ENCODE measurements around the gene PDRG1.
A peak's percentile ranks its signal among the peaks of the same experiment; 100 is the strongest.
"Not testable (repeated sequence)": the region's sequence is repeated elsewhere in the genome, so short reads cannot be mapped to it uniquely, and the experiment has no call there.

Gene PDRG1

GRCh38 chr20:31929631-31930030, 22.2 kb downstream of the PDRG1 start:
- not testable (repeated sequence) for FAIRE-seq; DNase-seq (ENCODE audit: insufficient read length, low spot score)

GRCh38 chr20:31927627-31928159, 24.2 kb downstream of the PDRG1 start:
- DNase-seq (ENCODE audit: insufficient read length, low spot score) = no peak
- no peak for FAIRE-seq

- FAIRE-seq (no peak), DNase-seq (ENCODE audit: insufficient read length, low spot score) (no peak)
Observed at GRCh38 chr20:31926493-31926892, 25.4 kb downstream of the PDRG1 start.

- FAIRE-seq (no peak), DNase-seq (ENCODE audit: insufficient read length, low spot score) (no peak)
Observed at GRCh38 chr20:31925631-31926030, 26.2 kb downstream of the PDRG1 start.

- FAIRE-seq = no peak
Observed at GRCh38 chr20:31924561-31924960, 27.3 kb downstream of the PDRG1 start.

GRCh38 chr20:31923388-31924331, 28.2 kb downstream of the PDRG1 start:
- FAIRE-seq (no peak), DNase-seq (ENCODE audit: insufficient read length, low spot score) (peak; percentile 17)

More at GRCh38 chr20:31924561-31924960, 27.3 kb downstream of the PDRG1 start:
- DNase-seq (ENCODE audit: insufficient read length, low spot score) = no peak

GRCh38 chr20:31922588-31922987, 29.3 kb downstream of the PDRG1 start:
- FAIRE-seq = no peak
- DNase-seq (ENCODE audit: insufficient read length, low spot score) = no peak

- FAIRE-seq = no peak
- DNase-seq (ENCODE audit: insufficient read length, low spot score) = no peak
Observed at GRCh38 chr20:31922181-31922580, 29.7 kb downstream of the PDRG1 start.

- FAIRE-seq; DNase-seq (ENCODE audit: insufficient read length, low spot score): not testable (repeated sequence)
Observed at GRCh38 chr20:31921480-31921879, 30.4 kb downstream of the PDRG1 start.

- DNase-seq (ENCODE audit: insufficient read length, low spot score) (no peak), FAIRE-seq (no peak)
Observed at GRCh38 chr20:31920275-31920855, 31.5 kb downstream of the PDRG1 start.

GRCh38 chr20:31919410-31920155, 32.3 kb downstream of the PDRG1 start:
- DNase-seq (ENCODE audit: insufficient read length, low spot score) (no peak), FAIRE-seq (no peak)

- DNase-seq (ENCODE audit: insufficient read length, low spot score) (no peak), FAIRE-seq (no peak)
Observed at GRCh38 chr20:31918466-31919105, 33.3 kb downstream of the PDRG1 start.

- not testable (repeated sequence) for FAIRE-seq; DNase-seq (ENCODE audit: insufficient read length, low spot score)
Observed at GRCh38 chr20:31917962-31918412, 33.9 kb downstream of the PDRG1 start.

GRCh38 chr20:31916708-31917107, 35.1 kb downstream of the PDRG1 start:
- FAIRE-seq (no peak), DNase-seq (ENCODE audit: insufficient read length, low spot score) (no peak)

GRCh38 chr20:31915491-31916280, 36.2 kb downstream of the PDRG1 start:
- FAIRE-seq = no peak
- no peak for DNase-seq (ENCODE audit: insufficient read length, low spot score)

GRCh38 chr20:31914170-31914569, 37.7 kb downstream of the PDRG1 start:
- DNase-seq (ENCODE audit: insufficient read length, low spot score) = no peak
- FAIRE-seq = no peak

GRCh38 chr20:31913431-31914157, 38.3 kb downstream of the PDRG1 start:
- FAIRE-seq = no peak
- no peak for DNase-seq (ENCODE audit: insufficient read length, low spot score)

GRCh38 chr20:31910071-31910803, 41.6 kb downstream of the PDRG1 start:
- DNase-seq (ENCODE audit: insufficient read length, low spot score) (no peak), FAIRE-seq (no peak)

Measured in GM19239 (cell line).